ENCODE results near the gene EFNA5. TPM values are rescaled to one million over a fixed set of nuclear protein-coding genes. Genes with fewer than 3 reads are reported as not detected.

The EFNA5 gene
- total and polyA plus RNA-seq, 2 of the 8 experiments (the other 6 are each of a cell fraction or from before 2014, with no cell fraction given): 9.6 to 21.8 TPM

DNA sequence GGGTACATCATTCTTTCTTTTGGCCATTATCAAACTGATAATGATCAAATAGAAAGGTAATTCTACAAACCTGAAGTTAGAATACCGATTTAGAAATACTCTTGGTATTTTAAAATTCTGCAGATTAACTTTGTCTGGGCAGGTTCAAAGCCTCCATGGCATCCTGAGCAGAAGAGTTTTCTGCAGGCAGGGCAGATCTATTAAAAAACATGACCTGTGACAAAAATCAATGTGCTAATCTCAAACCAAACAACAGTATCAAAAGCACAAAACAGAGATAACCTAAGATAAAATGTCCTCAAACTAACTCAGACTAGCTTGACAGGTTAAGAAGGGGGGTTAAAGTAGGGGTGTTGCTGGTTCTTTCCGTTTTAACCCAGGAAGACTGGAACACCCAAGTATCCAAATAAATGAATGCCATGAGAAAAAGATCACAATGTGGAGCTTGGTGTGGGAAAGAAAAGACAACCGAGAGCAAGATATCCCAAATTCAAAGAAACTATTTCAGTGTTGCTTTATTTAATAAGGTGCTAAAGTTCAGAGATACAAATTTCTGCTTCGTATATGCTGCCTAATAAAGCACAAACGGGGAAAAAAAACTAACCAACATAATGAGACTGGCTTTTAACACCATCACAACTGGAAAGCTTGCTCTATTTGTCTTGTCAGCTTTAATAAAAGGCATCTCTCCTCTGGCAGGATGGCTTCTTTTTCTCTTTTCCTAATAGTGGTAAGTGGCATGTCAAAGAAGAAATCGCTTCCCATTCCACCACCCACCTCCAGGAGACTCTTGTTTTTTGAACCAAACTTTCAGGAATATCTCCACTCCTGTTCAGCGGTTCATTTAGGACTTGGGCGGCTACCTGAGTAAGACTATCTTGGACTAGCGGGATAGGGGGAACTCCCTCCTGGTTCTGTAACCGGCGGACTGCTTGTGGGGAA, 2.3 kb downstream of the EFNA5 start:
- DNase-seq (ENCODE audit: low read depth in 1 of 2, low spot score in 2 of 2): no peak
- Histone ChIP-seq H2BK12ac (ENCODE audit: low read depth, low read length) (no peak overlapping the region), H2BK120ac (replicated peaks; ENCODE audit: low read depth, low read length) (no peak overlapping the region), H3K27me3 (replicated peaks in 1 of 4; ENCODE audit: control insufficient read depth in 3 of 4, extremely low read depth in 1 of 4, insufficient read depth in 3 of 4, low read length in 3 of 4) (peaks cover 0 to 14% (median 5%) of the 10 kb centered on the region in 4 experiments; a peak in 4 of 7 replicates), H2BK20ac (ENCODE audit: low read length) (no peak overlapping the region), H2AK5ac (ENCODE audit: low read depth, low read length) (no peak overlapping the region), H3K56ac (replicated peaks; ENCODE audit: insufficient read length, low read depth, low read length) (no peak overlapping the region), H3K23ac (ENCODE audit: insufficient read length) (no peak overlapping the region), H3K36me3 (ENCODE audit: control insufficient read depth in 2 of 4, insufficient read depth in 4 of 4, low read length in 3 of 4) (no peaks in the 10 kb centered on the region), H2AFZ (ENCODE audit: low read length) (no peak overlapping the region), H3K79me1 (ENCODE audit: low read depth, low read length) (no peaks in the 10 kb centered on the region), H4K20me1 (replicated peaks in 1 of 2; ENCODE audit: control insufficient read depth in 1 of 2, insufficient read depth in 2 of 2, low read length in 2 of 2) (no peaks in the 10 kb centered on the region), H2BK5ac (ENCODE audit: low read depth, low read length) (no peak overlapping the region), H3K27ac (ENCODE audit: low read depth, low read length) (no peak overlapping the region), H3K9ac (replicated peaks in 1 of 4; ENCODE audit: extremely low read depth in 1 of 4, low read depth in 3 of 4, low read length in 3 of 4) (peak overlapping the region in 1 of 4 experiments; percentile 41; a peak in 3 of 7 replicates), H3K9me3 (ENCODE audit: insufficient read depth in 2 of 2, low read depth in 1 of 2, low read length in 1 of 2) (no peaks in the 10 kb centered on the region), H3K18ac (ENCODE audit: extremely low read depth, low read length) (no peak overlapping the region), H3K4ac (replicated peaks; ENCODE audit: insufficient read length, low read depth, low read length) (no peak overlapping the region), H3K4me1 (replicated peaks in 1 of 4; ENCODE audit: control insufficient read depth in 3 of 4, insufficient read depth in 4 of 4, low read length in 3 of 4) (peaks cover 1 to 3% (median 2%) of the 10 kb centered on the region in 4 experiments; a peak in 4 of 7 replicates), H2BK15ac (ENCODE audit: low read length) (no peak overlapping the region), H4K91ac (replicated peaks; ENCODE audit: insufficient read length, low read length) (no peak overlapping the region), H3K79me2 (ENCODE audit: control insufficient read depth in 1 of 2, insufficient read depth in 2 of 2, low read length in 2 of 2) (peaks cover 0 to 47% of the 10 kb centered on the region in 2 experiments; a peak in 3 of 4 replicates), H3K4me2 (ENCODE audit: insufficient read depth in 1 of 2, low read depth in 2 of 2, low read length in 2 of 2) (peak overlapping the region; percentile 97 to 98), H3K23me2 (ENCODE audit: low read depth, low read length) (peaks cover 31% of the 10 kb centered on the region), H3K4me3 (ENCODE audit: extremely low read depth in 1 of 4, insufficient read depth in 2 of 4, low read depth in 3 of 4, low read length in 4 of 4) (peak overlapping the region; percentile 77 to 93 (median 86)), H3K14ac (ENCODE audit: insufficient read length) (no peak overlapping the region), H4K8ac (ENCODE audit: extremely low read depth, insufficient read depth, low read length) (no peak overlapping the region), H4K5ac (ENCODE audit: insufficient read length, low read depth, low read length) (no peak overlapping the region)
- POLR2A ChIA-PET (ENCODE audit: partially characterized antibody): interaction anchor here (0.9 kb wide), 1 partner anchor 106 kb away, joined by 3 read pairs; no protein-coding TSS in a partner anchor
- FAIRE-seq: peak; percentile 28
- CTCF ChIA-PET (ENCODE audit: partially characterized antibody): interaction anchor here (0.6 to 1.0 kb wide), 2 partner anchors 111 to 191 kb away, joined by 3 read pairs; no protein-coding TSS in a partner anchor
- 29% methylated on average over 11 of the region's 11 CpGs; no CpG with 5 or more reads in 1 of the 2 experiments for WGBS, 2 experiments (ENCODE audit: extremely low coverage in 1 of 2, insufficient coverage in 1 of 2, insufficient read length in 1 of 2, insufficient replicate concordance in 2 of 2, low coverage in 1 of 2, low lambda C conversion rate in 2 of 2, missing lambda C conversion rate in 1 of 2)
- TF ChIP-seq POU5F1 (IDR thresholded peaks at IDR 0.05; ENCODE audit: low read depth, low read length): no peak
- no peak for TF ChIP-seq RFX5 (IDR thresholded peaks at IDR 0.05; ENCODE audit: borderline replicate concordance, low read depth, low read length)
- TF ChIP-seq BCL11A (IDR thresholded peaks at IDR 0.05; ENCODE audit: low read depth in 2 of 2, low read length in 2 of 2): no peak
- TF ChIP-seq YY1 (IDR thresholded peaks at IDR 0.05; ENCODE audit: low read depth, low read length): no peak
- no peak for TF ChIP-seq POLR2AphosphoS5 (IDR thresholded peaks at IDR 0.05; ENCODE audit: low read depth, low read length)
- TF ChIP-seq HDAC6 (IDR thresholded peaks at IDR 0.05; ENCODE audit: low read depth, low read length): no peak
- no peak for TF ChIP-seq EP300 (IDR thresholded peaks at IDR 0.05; ENCODE audit: borderline replicate concordance in 1 of 2, low read depth in 2 of 2, low read length in 2 of 2)
- TF ChIP-seq SIRT6 (IDR thresholded peaks at IDR 0.05; ENCODE audit: low read length): no peak
- no peak for TF ChIP-seq KDM1A (IDR thresholded peaks at IDR 0.05; ENCODE audit: borderline replicate concordance, low read length)
- TF ChIP-seq, protein P1, sequence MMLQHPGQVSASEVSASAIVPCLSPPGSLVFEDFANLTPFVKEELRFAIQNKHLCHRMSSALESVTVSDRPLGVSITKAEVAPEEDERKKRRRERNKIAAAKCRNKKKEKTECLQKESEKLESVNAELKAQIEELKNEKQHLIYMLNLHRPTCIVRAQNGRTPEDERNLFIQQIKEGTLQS (IDR thresholded peaks at IDR 0.05; ENCODE audit: insufficient read depth, low read depth, low read length): no peak
- no peak for TF ChIP-seq FOSL1 (IDR thresholded peaks at IDR 0.05; ENCODE audit: insufficient read depth, low read depth, low read length)

Data from H1 (cell line).